BJ (cell line): ENCODE data around the gene RIMS3. TPM values are rescaled to one million over a fixed set of nuclear protein-coding genes. Genes with fewer than 3 reads are reported as not detected.

Experiments
- CTCF ChIA-PET: fragments of 350-600 bp; formaldehyde crosslinking; extraction: SDS; loops from one replicate; lab custom pipeline; 2021; ENCODE audit warnings: antibody characterized with exemption, inconsistent platforms; lab: Yijun Ruan, JAX
- POLR2A ChIA-PET: fragments of 300-600 bp; sonication (Branson Sonifier 250); formaldehyde crosslinking; extraction: SDS; loops from one replicate; lab custom pipeline; 2021; ENCODE audit warnings: antibody characterized with exemption; lab: Charles Lee
- DNase-seq: peaks from one replicate; pipeline ENCODE4 v3.0.0-alpha.2; 2011; ENCODE audit warnings: low read depth
- H3K27me3 ChIP-seq: 2 replicates; pipeline ENCODE4 v1.6.0; 2011; ENCODE audit warnings: low read length; ENCODE audit not compliant: control insufficient read depth, insufficient read depth
- H3K36me3 ChIP-seq: 2 replicates; pipeline ENCODE4 v1.5.1; 2011; ENCODE audit warnings: low read length; ENCODE audit not compliant: control insufficient read depth, insufficient read depth
- H3K4me3 ChIP-seq: 2 replicates; pipeline ENCODE4 v1.5.1; 2011; ENCODE audit warnings: low read depth, mild to moderate bottlenecking, control low read depth, low read length
- CTCF ChIP-seq: IDR thresholded peaks from 2 replicates; pipeline ENCODE4 v1.5.1; 2011; ENCODE audit warnings: low read depth, mild to moderate bottlenecking, control low read depth, inconsistent platforms, low read length, moderate library complexity; ENCODE audit not compliant: insufficient read depth
- polyA plus RNA-seq: library from polyadenylated mRNA; depleted of rRNA; stranded (reverse); fragments of >200 nt; gene quantifications from 2 replicates; pipeline ENCODE4 v1.2.3, GENCODE V29; 2011

The RIMS3 gene
- polyA plus RNA-seq, 1 experiment: 0.59 TPM

GRCh38 chr1:40710581-40711315, 45.3 kb upstream of the RIMS3 start:
- no peaks in the 10 kb centered on the region for H3K36me3 ChIP-seq
- ChIA-PET CTCF (interaction anchor here (1.0 to 1.7 kb wide), 3 partner anchors 12 to 64 kb away, joined by 3 to 5 read pairs (median 3); no protein-coding TSS in a partner anchor), POLR2A (no interaction called here)
- H3K27me3 ChIP-seq: no peaks in the 10 kb centered on the region
- peak overlapping the region; percentile 17; the same call in 1 of the 2 replicates for H3K4me3 ChIP-seq
- DNase-seq: no peak
- TF ChIP-seq CTCF: no peak

GRCh38 chr1:40709802-40710278, 44.4 kb upstream of the RIMS3 start:
- no peak for DNase-seq
- no peaks in the 10 kb centered on the region for H3K27me3 ChIP-seq
- ChIA-PET CTCF (interaction anchor here (1.0 to 1.7 kb wide), 2 partner anchors 60 to 65 kb away, joined by 3 read pairs; no protein-coding TSS in a partner anchor), POLR2A (no interaction called here)
- no peaks in the 10 kb centered on the region for H3K36me3 ChIP-seq
- no peak for TF ChIP-seq CTCF
- peak overlapping the region; percentile 57 for H3K4me3 ChIP-seq

- TF ChIP-seq CTCF: no peak
- Histone ChIP-seq H3K36me3 (no peaks in the 10 kb centered on the region), H3K27me3 (no peaks in the 10 kb centered on the region), H3K4me3 (peak overlapping the region; percentile 57)
- CTCF ChIA-PET: interaction anchor here (1.0 to 1.7 kb wide), 3 partner anchors 13 to 65 kb away, joined by 3 to 4 read pairs (median 3); no protein-coding TSS in a partner anchor
- POLR2A ChIA-PET: interaction anchor here (0.7 kb wide), 1 partner anchor 13 kb away, joined by 11 read pairs; no protein-coding TSS in a partner anchor
- peak; percentile 85 for DNase-seq
These were observed 43.8 kb upstream of the RIMS3 start for GRCh38 chr1:40709100-40709801.

- ChIA-PET CTCF (interaction anchor here (1.1 kb wide), 1 partner anchor 14 kb away, joined by 4 read pairs; no protein-coding TSS in a partner anchor), POLR2A (interaction anchor here (0.7 kb wide), 1 partner anchor 14 kb away, joined by 11 read pairs; no protein-coding TSS in a partner anchor)
- DNase-seq: peak; percentile 39
- Histone ChIP-seq H3K27me3 (no peaks in the 10 kb centered on the region), H3K36me3 (no peaks in the 10 kb centered on the region), H3K4me3 (peak overlapping the region; percentile 57)
- no peak for TF ChIP-seq CTCF
These were observed 43.2 kb upstream of the RIMS3 start for GRCh38 chr1:40708750-40709099.

- no peak for TF ChIP-seq CTCF
- ChIA-PET POLR2A (no interaction called here), CTCF (no interaction called here)
- Histone ChIP-seq H3K36me3 (no peaks in the 10 kb centered on the region), H3K4me3 (no peak overlapping the region), H3K27me3 (no peaks in the 10 kb centered on the region)
- DNase-seq: no peak
These were observed 41.1 kb upstream of the RIMS3 start for GRCh38 chr1:40706626-40707025.
